ACC112 (cell line): Measurements from ENCODE around the gene CD209.

Experiments
- H2AFZ ChIP-seq: fragments of 200-600 bp; sonication (generic); one replicate; pipeline ENCODE4 v1.6.0; 2017; ENCODE audit warnings: antibody characterized with exemption, low read length; ENCODE audit not compliant: unreplicated experiment
- H3K27ac ChIP-seq: fragments of 200-600 bp; sonication (generic); 2 replicates; pipeline ENCODE4 v1.5.1; 2014; ENCODE audit warnings: low read depth, mild to moderate bottlenecking, antibody characterized with exemption, low read length, moderate library complexity
- H3K27me3 ChIP-seq: fragments of 200-600 bp; sonication (generic); 2 replicates; pipeline ENCODE4 v1.6.1; 2014; ENCODE audit warnings: mild to moderate bottlenecking, antibody characterized with exemption, low read length, moderate library complexity, mixed read lengths; ENCODE audit not compliant: insufficient read depth
- H3K36me3 ChIP-seq: fragments of 200-600 bp; sonication (generic); 2 replicates; pipeline ENCODE4 v1.6.1; 2016; ENCODE audit warnings: mild to moderate bottlenecking, antibody characterized with exemption, low read length, moderate library complexity, mixed read lengths; ENCODE audit not compliant: insufficient read depth
- H3K4me1 ChIP-seq: fragments of 200-600 bp; sonication (generic); one replicate; pipeline ENCODE4 v1.6.1; 2016; ENCODE audit warnings: low read length, mixed read lengths; ENCODE audit not compliant: insufficient read depth, unreplicated experiment, control insufficient read depth
- H3K4me3 ChIP-seq: fragments of 200-600 bp; sonication (generic); 2 replicates; pipeline ENCODE4 v1.5.1; 2014; ENCODE audit warnings: mild to moderate bottlenecking, low read depth, low read length
- H3K79me2 ChIP-seq: fragments of 200-600 bp; sonication (generic); one replicate; pipeline ENCODE4 v1.6.0; 2016; ENCODE audit warnings: low read length; ENCODE audit not compliant: control insufficient read depth, unreplicated experiment, insufficient read depth

Gene CD209

GRCh38 chr19:7729211-7729610, 18.1 kb downstream of the CD209 start:
- Histone ChIP-seq H3K79me2 (no peaks in the 10 kb centered on the region), H3K27me3 (peaks cover 70% of the 10 kb centered on the region), H2AFZ (no peak overlapping the region), H3K27ac (no peak overlapping the region), H3K36me3 (no peaks in the 10 kb centered on the region), H3K4me3 (no peak overlapping the region), H3K4me1 (no peaks in the 10 kb centered on the region)

- no peak overlapping the region for H3K4me3 ChIP-seq
- no peaks in the 10 kb centered on the region for H3K4me1 ChIP-seq
- no peak overlapping the region for H2AFZ ChIP-seq
- no peak overlapping the region for H3K27ac ChIP-seq
- peaks cover 52% of the 10 kb centered on the region for H3K27me3 ChIP-seq
- no peaks in the 10 kb centered on the region for H3K79me2 ChIP-seq
- no peaks in the 10 kb centered on the region for H3K36me3 ChIP-seq
Observed at GRCh38 chr19:7725791-7726190, 21.5 kb downstream of the CD209 start.

- Histone ChIP-seq H3K36me3 (no peaks in the 10 kb centered on the region), H2AFZ (no peak overlapping the region), H3K27me3 (peaks cover 20% of the 10 kb centered on the region), H3K27ac (no peak overlapping the region), H3K4me3 (no peak overlapping the region), H3K4me1 (no peaks in the 10 kb centered on the region), H3K79me2 (no peaks in the 10 kb centered on the region)
Observed at GRCh38 chr19:7722231-7722651, 25.1 kb downstream of the CD209 start.

GRCh38 chr19:7720351-7720750, 27.0 kb downstream of the CD209 start:
- Histone ChIP-seq H3K36me3 (no peaks in the 10 kb centered on the region), H3K79me2 (no peaks in the 10 kb centered on the region), H3K4me1 (no peaks in the 10 kb centered on the region), H3K4me3 (no peak overlapping the region), H2AFZ (no peak overlapping the region), H3K27ac (no peak overlapping the region), H3K27me3 (peaks cover 19% of the 10 kb centered on the region; the same call in 1 of the 2 replicates)

GRCh38 chr19:7718668-7719067, 28.7 kb downstream of the CD209 start:
- Histone ChIP-seq H3K4me3 (no peak overlapping the region), H3K4me1 (no peaks in the 10 kb centered on the region), H3K27me3 (peaks cover 10% of the 10 kb centered on the region; the same call in 1 of the 2 replicates), H3K27ac (no peak overlapping the region), H2AFZ (no peak overlapping the region), H3K36me3 (no peaks in the 10 kb centered on the region), H3K79me2 (no peaks in the 10 kb centered on the region)

- Histone ChIP-seq H3K79me2 (no peaks in the 10 kb centered on the region), H3K27me3 (peaks cover 6% of the 10 kb centered on the region; the same call in 1 of the 2 replicates), H3K36me3 (no peaks in the 10 kb centered on the region), H3K4me3 (no peak overlapping the region), H2AFZ (no peak overlapping the region), H3K27ac (no peak overlapping the region), H3K4me1 (no peaks in the 10 kb centered on the region)
Observed at GRCh38 chr19:7716762-7717161, 30.6 kb downstream of the CD209 start.

- Histone ChIP-seq H3K36me3 (no peaks in the 10 kb centered on the region), H3K4me3 (no peak overlapping the region), H2AFZ (no peak overlapping the region), H3K4me1 (no peaks in the 10 kb centered on the region), H3K27me3 (peaks cover 6% of the 10 kb centered on the region; the same call in 1 of the 2 replicates), H3K79me2 (no peaks in the 10 kb centered on the region), H3K27ac (no peak overlapping the region)
Observed at GRCh38 chr19:7715671-7716070, 31.7 kb downstream of the CD209 start.

GRCh38 chr19:7710616-7711015, 36.7 kb downstream of the CD209 start:
- Histone ChIP-seq H2AFZ (no peak overlapping the region), H3K36me3 (no peaks in the 10 kb centered on the region), H3K4me1 (no peaks in the 10 kb centered on the region), H3K4me3 (no peak overlapping the region), H3K27me3 (no peaks in the 10 kb centered on the region), H3K79me2 (no peaks in the 10 kb centered on the region), H3K27ac (no peak overlapping the region)

GRCh38 chr19:7709932-7710460, 37.3 kb downstream of the CD209 start:
- Histone ChIP-seq H3K79me2 (no peaks in the 10 kb centered on the region), H3K4me3 (no peak overlapping the region), H3K27me3 (no peaks in the 10 kb centered on the region), H2AFZ (no peak overlapping the region), H3K27ac (no peak overlapping the region), H3K36me3 (no peaks in the 10 kb centered on the region), H3K4me1 (no peaks in the 10 kb centered on the region)

GRCh38 chr19:7706955-7707456, 40.3 kb downstream of the CD209 start:
- Histone ChIP-seq H3K4me3 (no peak overlapping the region), H3K4me1 (no peaks in the 10 kb centered on the region), H3K36me3 (no peaks in the 10 kb centered on the region), H2AFZ (no peak overlapping the region), H3K79me2 (no peaks in the 10 kb centered on the region), H3K27ac (no peak overlapping the region), H3K27me3 (no peaks in the 10 kb centered on the region)

GRCh38 chr19:7706188-7706954, 41.0 kb downstream of the CD209 start:
- no peak overlapping the region for H3K4me3 ChIP-seq
- H3K27me3 ChIP-seq, result no peaks in the 10 kb centered on the region
- no peak overlapping the region for H3K27ac ChIP-seq
- no peak overlapping the region for H2AFZ ChIP-seq
- no peaks in the 10 kb centered on the region for H3K79me2 ChIP-seq
- no peaks in the 10 kb centered on the region for H3K36me3 ChIP-seq
- no peaks in the 10 kb centered on the region for H3K4me1 ChIP-seq
